NK-92 treated with Interleukin-12 subunit alpha and Interleukin-12 subunit beta, amount 100 ng/mL, for 24 hours (cell line): ENCODE measurements around the gene COASY.
"Not testable (repeated sequence)": the region's sequence is repeated elsewhere in the genome, so short reads cannot be mapped to it uniquely, and the experiment has no call there.

ENCODE experiments used
- DNase-seq: peaks from one replicate; lab custom pipeline; 2025; lab: John Stamatoyannopoulos, UW

The COASY gene

GRCh38 chr17:42531455-42532354, 30.2 kb upstream of the COASY start:
- DNase-seq: peak; percentile 36

DNA sequence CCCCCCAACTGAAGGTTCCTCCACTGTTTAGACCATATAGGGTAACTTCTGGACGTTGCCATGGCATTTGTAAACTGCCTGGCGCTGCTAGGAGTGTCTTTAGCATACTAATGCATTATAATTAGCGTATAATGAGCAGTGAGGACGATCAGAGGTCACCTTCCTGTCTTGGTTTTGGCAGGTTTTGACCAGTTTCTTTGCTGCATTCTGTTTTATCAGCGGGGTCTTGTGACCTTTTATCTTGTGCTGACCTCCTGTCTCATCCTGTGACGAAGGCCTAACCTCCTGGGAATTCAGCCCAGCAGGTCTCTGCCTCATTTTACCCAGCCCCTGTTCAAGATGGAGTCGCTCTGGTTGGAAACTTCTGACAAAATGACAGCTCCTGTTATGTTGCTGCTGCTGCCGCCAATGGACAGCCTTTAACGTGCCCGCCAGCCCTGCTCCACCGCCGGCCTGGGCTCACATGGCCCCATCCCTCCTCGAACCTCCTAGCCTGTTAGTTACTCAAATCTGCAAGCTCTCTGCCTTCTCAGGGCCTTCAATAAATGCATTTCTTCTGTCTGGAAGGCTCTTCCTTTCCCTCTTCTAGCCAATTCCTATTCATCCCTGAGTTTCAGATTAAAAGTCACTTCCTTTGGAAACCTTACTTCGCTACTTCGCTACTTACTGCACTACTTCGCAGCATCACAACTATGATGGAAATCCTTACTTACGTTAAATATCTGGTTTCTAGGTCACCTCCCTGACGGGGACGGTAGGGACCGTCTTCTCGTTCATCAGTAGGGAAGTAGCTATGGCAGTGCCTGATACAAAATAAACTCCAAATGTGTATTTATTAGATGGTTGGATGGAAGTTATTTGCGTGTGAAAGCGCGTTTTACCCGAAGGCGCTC, 26.5 kb upstream of the COASY start:
- no peak for DNase-seq

DNA sequence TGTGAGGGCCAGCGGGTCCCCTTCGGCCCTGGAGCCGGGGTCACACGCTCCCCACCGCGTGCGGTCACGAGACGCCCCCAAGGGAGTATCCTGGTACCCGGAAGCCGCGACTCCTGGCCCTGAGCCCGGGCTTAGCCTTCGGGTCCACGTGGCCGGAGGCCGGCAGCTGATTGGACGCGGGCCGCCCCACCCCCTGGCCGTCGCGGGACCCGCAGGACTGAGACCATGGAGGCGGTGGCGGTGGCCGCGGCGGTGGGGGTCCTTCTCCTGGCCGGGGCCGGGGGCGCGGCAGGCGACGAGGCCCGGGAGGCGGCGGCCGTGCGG, 25.9 kb upstream of the COASY start, which contains the start of gene NAGLU:
TSS of gene NAGLU (plus strand) at position 194 of the 324 bp plus-strand sequence. CDS start at position 226, 32 bp downstream.
- DNase-seq: peak; percentile 91

- DNase-seq: peak; percentile 79
Measured at GRCh38 chr17:42536372-42537155, 25.4 kb upstream of the COASY start.

DNA sequence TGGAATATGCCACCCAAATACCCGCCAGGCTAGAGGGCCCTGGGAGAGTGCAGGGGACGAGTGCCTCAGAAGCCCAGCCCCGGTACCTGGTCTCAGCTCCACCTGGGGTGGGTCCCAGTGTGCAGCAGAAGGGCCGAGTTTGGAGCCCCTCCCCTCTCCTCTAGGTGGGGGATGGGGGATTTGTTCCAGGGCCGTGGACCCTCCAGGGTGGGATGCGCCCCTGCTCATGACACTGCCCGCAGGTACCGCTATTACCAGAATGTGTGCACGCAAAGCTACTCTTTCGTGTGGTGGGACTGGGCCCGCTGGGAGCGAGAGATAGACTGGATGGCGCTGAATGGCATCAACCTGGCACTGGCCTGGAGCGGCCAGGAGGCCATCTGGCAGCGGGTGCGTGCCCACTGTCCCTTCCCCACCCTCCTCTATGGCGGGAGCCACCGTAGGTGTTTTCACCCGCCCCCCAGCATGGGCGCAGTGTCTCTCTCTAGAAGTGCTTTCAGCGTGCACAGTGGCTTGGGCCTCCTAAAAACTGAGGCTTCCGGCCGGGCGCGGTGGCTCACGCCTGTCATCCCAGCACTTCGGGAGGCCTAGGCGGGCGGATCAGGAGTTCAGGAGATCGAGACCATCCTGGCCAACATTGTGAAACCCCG, 24.7 kb upstream of the COASY start:
- DNase-seq: no peak

DNA sequence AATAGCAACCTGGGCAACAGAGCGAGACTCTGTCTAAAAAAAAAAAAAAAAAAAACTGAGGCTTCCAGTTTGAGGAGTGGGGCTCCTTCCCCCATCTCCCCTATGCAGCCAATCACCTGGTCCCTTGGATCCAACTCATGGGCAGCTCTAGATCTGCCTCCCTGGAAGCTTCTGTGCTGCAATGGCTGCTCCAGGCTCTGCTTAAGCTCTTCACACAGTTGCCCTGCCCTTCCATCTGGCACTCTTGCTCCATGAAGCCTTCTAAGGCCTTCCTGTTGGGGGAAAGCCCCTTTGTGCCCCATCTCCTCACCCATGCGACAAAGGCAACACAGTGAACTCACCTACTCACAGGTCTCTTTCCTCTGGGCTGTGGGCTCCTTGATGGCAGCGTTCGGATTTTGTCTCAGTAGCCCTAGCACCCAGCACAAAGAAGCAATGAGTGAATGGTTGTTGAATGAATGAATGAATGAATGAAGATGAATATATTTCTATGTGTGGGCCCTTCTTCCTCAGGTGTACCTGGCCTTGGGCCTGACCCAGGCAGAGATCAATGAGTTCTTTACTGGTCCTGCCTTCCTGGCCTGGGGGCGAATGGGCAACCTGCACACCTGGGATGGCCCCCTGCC, 24.0 kb upstream of the COASY start:
- no peak for DNase-seq

GRCh38 chr17:42538482-42538881, 23.5 kb upstream of the COASY start:
- no peak for DNase-seq

- DNase-seq: not testable (repeated sequence)
Measured at GRCh38 chr17:42540558-42540957, 21.4 kb upstream of the COASY start.

- DNase-seq: no peak
Measured at GRCh38 chr17:42541041-42541833, 20.7 kb upstream of the COASY start.

GRCh38 chr17:42543190-42544079, 18.5 kb upstream of the COASY start:
- DNase-seq: no peak

GRCh38 chr17:42544874-42545283, 17.1 kb upstream of the COASY start:
- DNase-seq: no peak

GRCh38 chr17:42545755-42546505, 16.0 kb upstream of the COASY start:
- not testable (repeated sequence) for DNase-seq

- no peak for DNase-seq
Measured at GRCh38 chr17:42547001-42547461, 14.9 kb upstream of the COASY start.

GRCh38 chr17:42547698-42548069, 14.3 kb upstream of the COASY start:
- no peak for DNase-seq

DNA sequence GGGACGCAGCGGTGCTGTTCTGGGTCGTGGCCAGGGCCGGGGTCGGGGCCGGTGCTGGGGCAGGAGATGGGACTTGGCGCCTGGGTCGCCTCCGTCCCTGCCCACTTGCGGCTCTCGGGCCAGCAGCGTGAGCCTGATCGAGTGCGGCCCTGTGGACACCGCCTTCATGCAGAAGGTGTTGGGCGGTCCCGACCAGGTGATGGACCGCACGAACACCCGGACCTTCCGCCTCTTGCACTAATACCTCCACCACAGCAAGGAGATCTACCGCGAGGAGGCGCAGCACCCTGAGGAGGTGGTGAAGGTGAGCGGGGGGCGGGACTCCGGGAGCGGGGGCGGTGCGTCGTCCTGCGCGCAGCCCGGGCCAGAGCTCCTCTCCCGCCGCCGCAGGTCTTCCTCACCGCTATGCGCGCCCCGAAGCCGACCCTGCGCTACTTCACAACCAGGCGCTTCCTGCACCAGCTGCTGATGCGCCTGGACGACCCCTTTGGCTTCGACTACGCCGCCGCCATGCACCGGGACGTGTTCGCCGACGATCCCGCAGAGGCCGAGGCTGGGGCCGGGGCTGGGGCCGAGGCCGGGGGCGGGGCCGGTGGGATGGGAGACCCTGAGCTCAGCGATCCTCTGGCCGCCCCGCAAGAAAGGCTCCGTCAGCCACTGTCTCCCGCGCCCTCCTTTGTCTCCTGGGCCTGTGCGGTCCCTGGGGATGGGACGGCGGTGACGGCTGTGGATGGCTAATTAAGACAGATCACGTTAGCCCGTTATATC, 13.7 kb upstream of the COASY start:
- no peak for DNase-seq

GRCh38 chr17:42548993-42549755, 12.8 kb upstream of the COASY start:
- no peak for DNase-seq

GRCh38 chr17:42552736-42553135, 9.2 kb upstream of the COASY start, which contains the start of gene HSD17B1:
Gene HSD17B1 (plus strand): TSS chr17:42552923. CDS start chr17:42552934, 11 bp downstream.
- DNase-seq: not testable (repeated sequence)
